Bronchial epithelial cell (primary cell): ENCODE results near the gene PEX12. TPM values are rescaled to one million over a fixed set of nuclear protein-coding genes. Genes with fewer than 3 reads are reported as not detected.
"Not testable (repeated sequence)": the region's sequence is repeated elsewhere in the genome, so short reads cannot be mapped to it uniquely, and the experiment has no call there.

Experiments used
- DNase-seq: peaks from one replicate; pipeline ENCODE4 v3.0.0-alpha.2; 2010; ENCODE audit warnings: low read depth
- FAIRE-seq: peaks from 2 replicates; lab custom pipeline; 2011; peaks lifted over from hg19 to GRCh38; lab: Jason Lieb, UNC
- H3K27me3 ChIP-seq: 2 replicates; pipeline ENCODE4 v1.5.1; 2011; ENCODE audit warnings: low read length; ENCODE audit not compliant: control insufficient read depth, insufficient read depth
- H3K36me3 ChIP-seq: 2 replicates; pipeline ENCODE4 v1.5.1; 2011; ENCODE audit warnings: low read length; ENCODE audit not compliant: control insufficient read depth, insufficient read depth
- H3K4me3 ChIP-seq: 2 replicates; pipeline ENCODE4 v1.5.1; 2011; ENCODE audit warnings: mild to moderate bottlenecking, low read depth, low read length, control low read depth
- total RNA-seq: library from RNA; depleted of rRNA; stranded (reverse); fragments of >200 nt; gene quantifications from 2 replicates; pipeline ENCODE4 v1.2.1, GENCODE V29; 2014
- TF ChIP-seq, protein P1 (sequence below): IDR thresholded peaks from 2 replicates; pipeline ENCODE4 v1.5.1; 2011; ENCODE audit warnings: mild to moderate bottlenecking, moderate library complexity, low read length, control low read depth, inconsistent platforms; ENCODE audit not compliant: insufficient read depth, severe bottlenecking

The PEX12 gene
- total RNA-seq, 1 donor from 2014 or later = 2.9 TPM

DNA sequence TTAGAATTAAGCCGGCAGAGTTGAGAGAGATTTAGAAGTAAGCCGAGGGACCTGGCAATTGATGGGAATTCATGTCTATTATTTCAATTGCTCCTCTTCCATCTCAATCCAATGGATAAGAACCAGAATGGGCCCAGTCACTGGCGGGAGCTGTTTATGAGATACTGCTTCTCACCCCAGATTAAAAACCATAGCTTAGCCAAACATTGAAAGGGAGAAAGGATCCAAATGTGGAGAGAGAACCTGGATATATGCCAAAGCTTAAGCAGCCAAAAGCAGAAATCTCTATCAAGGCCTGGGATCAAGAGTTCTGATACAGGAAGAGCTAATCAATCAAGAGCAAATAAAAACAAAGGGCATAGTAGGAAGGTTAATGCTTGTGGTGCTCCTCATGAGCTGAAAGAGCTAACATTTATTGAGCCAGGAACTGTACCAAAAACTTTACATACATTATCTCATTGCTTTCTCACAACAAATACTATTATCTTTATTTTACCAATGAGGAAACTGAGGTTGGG is 43.7 kb downstream of the PEX12 start:
- Histone ChIP-seq H3K27me3 (no peaks in the 10 kb centered on the region), H3K36me3 (no peaks in the 10 kb centered on the region), H3K4me3 (no peak overlapping the region)
- TF ChIP-seq, protein P1, sequence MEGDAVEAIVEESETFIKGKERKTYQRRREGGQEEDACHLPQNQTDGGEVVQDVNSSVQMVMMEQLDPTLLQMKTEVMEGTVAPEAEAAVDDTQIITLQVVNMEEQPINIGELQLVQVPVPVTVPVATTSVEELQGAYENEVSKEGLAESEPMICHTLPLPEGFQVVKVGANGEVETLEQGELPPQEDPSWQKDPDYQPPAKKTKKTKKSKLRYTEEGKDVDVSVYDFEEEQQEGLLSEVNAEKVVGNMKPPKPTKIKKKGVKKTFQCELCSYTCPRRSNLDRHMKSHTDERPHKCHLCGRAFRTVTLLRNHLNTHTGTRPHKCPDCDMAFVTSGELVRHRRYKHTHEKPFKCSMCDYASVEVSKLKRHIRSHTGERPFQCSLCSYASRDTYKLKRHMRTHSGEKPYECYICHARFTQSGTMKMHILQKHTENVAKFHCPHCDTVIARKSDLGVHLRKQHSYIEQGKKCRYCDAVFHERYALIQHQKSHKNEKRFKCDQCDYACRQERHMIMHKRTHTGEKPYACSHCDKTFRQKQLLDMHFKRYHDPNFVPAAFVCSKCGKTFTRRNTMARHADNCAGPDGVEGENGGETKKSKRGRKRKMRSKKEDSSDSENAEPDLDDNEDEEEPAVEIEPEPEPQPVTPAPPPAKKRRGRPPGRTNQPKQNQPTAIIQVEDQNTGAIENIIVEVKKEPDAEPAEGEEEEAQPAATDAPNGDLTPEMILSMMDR = no peak
- DNase-seq = no peak
- FAIRE-seq = no peak

DNA sequence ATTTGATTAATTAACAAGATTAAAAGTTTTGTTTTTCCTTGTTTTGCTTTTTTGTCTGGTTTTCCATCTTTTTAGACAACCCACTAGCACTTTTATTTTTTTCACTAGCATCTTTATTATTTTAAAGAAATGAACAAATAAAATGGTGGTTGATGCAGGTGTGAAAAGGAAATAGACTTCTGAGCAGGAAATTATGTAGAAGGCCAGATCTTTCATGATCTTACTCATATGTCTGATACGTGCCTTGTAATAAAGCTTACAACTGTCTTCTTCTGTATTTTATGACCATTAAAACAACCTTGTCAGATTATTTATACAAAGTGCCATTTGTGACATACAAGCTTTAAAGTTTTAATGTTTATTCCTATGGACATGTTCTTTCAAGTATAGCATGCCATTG is 47.2 kb downstream of the PEX12 start:
- Histone ChIP-seq H3K36me3 (no peaks in the 10 kb centered on the region), H3K4me3 (no peak overlapping the region), H3K27me3 (no peaks in the 10 kb centered on the region)
- DNase-seq = no peak
- no peak for FAIRE-seq
- TF ChIP-seq, protein P1 = no peak

DNA sequence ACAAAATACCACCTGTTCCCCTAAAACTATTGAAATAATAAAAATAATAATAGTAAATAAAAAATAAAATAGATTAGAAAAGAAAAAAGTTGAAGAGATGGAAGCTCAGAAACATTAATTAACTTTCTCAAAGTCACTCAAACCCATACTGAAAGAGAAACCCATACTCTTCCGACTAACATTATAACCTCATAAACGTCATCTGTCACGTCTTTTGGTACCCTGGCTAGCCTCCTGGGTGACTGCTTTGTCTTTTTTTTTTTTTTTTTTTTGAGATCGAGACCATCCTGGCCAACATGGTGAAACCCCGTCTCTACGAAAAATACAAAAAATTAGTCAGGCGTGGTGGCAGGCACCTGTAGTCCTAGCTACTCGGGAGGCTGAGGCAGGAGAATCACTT is 48.5 kb downstream of the PEX12 start:
- H3K36me3 ChIP-seq = no peaks in the 10 kb centered on the region
- no peaks in the 10 kb centered on the region for H3K27me3 ChIP-seq
- no peak for FAIRE-seq
- TF ChIP-seq, protein P1 = no peak
- no peak overlapping the region for H3K4me3 ChIP-seq
- no peak for DNase-seq

DNA sequence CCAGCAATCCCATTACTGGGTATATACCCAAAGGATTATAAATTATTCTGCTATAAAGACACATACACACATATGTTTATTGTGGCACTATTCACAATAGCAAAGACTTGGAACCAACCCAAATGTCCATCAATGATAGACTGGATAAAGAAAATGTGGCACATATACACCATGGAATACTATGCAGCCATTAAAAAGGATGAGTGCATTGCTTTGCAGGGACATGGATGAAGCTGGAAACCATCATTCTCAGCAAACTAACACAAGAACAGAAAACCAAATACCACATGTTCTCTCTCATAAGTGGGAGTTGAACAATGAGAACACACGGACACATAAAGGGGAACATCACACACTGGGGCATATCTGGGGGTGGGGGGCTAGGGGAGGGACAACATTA is 49.0 kb downstream of the PEX12 start:
- not testable (repeated sequence) for H3K36me3 ChIP-seq, FAIRE-seq, H3K27me3 ChIP-seq, DNase-seq, H3K4me3 ChIP-seq

Other genes with a start within 250 kb of the PEX12 start
- 3.8 and 6.1 TPM in 2 replicates for gene SLFN11, start 204.9 kb downstream of the PEX12 start, total RNA-seq
- 2.3 and 4.2 TPM in 2 replicates for gene SLFN12, start 146.1 kb downstream of the PEX12 start, total RNA-seq
- 0.26 and 1.3 TPM in 2 replicates for gene SLFN13, start 129.8 kb downstream of the PEX12 start, total RNA-seq
- gene SLFN12L, start 40.9 kb downstream of the PEX12 start, total RNA-seq = under 0.01 and 0.13 TPM in 2 replicates
- gene SLFN14, start 17.8 kb downstream of the PEX12 start, total RNA-seq = not detected in 2 replicates
- 38.3 and 50.8 TPM in 2 replicates for gene AP2B1, start 8.8 kb upstream of the PEX12 start, total RNA-seq
- 0.51 and 0.53 TPM in 2 replicates for gene RASL10B, start 153.1 kb upstream of the PEX12 start, total RNA-seq
- under 0.01 TPM in 1 of 2 replicates, not detected in the other for gene GAS2L2, start 174.7 kb upstream of the PEX12 start, total RNA-seq
- gene C17orf50, start 182.3 kb upstream of the PEX12 start, total RNA-seq = not detected in 2 replicates
- gene MMP28, start 217.1 kb upstream of the PEX12 start, total RNA-seq = 18.7 and 42.6 TPM in 2 replicates
- gene TAF15, start 230.9 kb upstream of the PEX12 start, total RNA-seq = 69.5 and 84.1 TPM in 2 replicates